Sigmoid colon (tissue), 3 donors: ENCODE results near the gene PFDN4.

ENCODE experiments used
- CTCF ChIP-seq, 4 experiments: fragments of 450-650 bp in 3 of 4; fragments of 200-600 bp in 1 of 4; IDR thresholded peaks; one replicate each; pipeline ENCODE4 v1.5.1; 2016 to 2019; ENCODE audit warnings: antibody characterized with exemption in 4 of 4, mild to moderate bottlenecking in 3 of 4, moderate library complexity in 2 of 4
- POLR2A ChIP-seq, 2 donors: fragments of 450-650 bp; IDR thresholded peaks; one replicate each; pipeline ENCODE4 v1.6.1; 2016; ENCODE audit warnings: antibody characterized with exemption in 2 of 2, mild to moderate bottlenecking in 2 of 2, moderate library complexity in 2 of 2

GRCh38 chr20:54160065-54161007 lies 47.6 kb upstream of the PFDN4 start:
- TF ChIP-seq POLR2A (IDR thresholded peaks at IDR 0.05) (no peak), CTCF (IDR thresholded peaks at IDR 0.05) (no peak)
